CD4-positive, alpha-beta T cell treated with Interleukin-21 for 1 hour (primary cell): ENCODE data around the gene RERE.

Experiments
- DNase-seq: peaks from one replicate; pipeline ENCODE4 v3.0.0-alpha.2; 2020

RERE gene

GRCh38 chr1:8817412-8818324 lies at the start of gene RERE:
TSS of gene RERE (minus strand) at chr1:8817640.
- DNase-seq, result peak; percentile 97

DNA sequence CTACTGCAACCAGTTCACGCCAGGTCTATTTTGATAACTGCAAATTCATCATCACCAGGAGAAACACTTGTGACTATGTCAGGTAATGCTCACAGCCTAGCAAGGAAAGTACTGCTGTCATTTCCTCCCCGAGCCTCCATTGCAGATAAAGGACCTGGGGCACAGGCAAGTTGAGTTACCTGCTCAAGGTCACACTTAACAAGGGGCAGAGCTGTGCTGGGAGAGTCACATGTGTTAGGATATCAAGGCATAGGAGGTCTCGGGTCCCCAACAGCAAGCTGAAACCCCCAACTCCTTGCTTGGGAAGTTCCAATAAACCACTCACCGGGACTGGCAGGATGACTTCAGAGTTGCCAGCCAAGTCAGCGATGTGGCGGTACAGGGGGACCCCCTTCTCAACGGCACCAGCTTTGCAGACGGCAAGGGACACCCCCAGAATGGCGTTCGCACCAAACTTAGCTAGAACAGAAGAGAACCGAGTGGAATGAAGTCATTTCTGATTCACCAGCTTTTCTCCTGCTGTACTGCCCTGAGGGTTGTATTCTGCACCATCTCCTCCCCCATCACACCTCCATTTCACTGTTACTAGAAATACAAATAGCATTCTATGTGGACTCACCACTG lies 49.5 kb upstream of the RERE start:
- DNase-seq, result no peak

- DNase-seq, result no peak
These were observed 48.8 kb upstream of the RERE start for GRCh38 chr1:8866173-8866791.

DNA sequence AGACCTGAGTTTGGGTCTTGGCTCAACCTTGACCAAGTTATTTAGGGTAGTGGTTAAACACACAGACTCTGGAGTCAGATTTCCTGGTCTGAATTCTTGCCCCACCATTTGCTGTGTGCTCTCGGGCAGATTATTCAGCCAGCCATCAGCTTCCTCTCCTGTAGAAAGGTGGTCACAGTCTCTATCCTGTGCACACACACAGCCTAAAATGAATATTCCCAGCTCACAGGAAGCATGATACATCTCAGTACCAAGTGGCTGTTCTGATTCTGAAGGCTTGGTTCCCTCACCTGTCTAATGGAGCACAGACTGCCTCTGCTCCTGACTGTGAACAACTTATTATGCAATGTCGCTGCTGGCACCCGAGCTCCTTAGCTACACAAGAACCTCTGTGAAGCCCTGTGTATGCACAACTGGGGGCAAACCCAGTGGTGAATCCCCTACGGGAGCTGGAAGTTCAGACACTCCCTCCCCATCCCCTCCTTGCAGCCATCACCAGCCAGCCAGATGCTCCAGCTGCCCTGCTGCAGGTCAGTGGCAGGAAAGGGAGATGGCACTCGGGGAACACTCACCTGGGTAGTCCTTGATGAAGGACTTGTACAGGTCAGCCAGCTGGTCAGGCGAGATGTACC lies 47.4 kb upstream of the RERE start:
- no peak for DNase-seq

- no peak for DNase-seq
These were observed 46.4 kb upstream of the RERE start for GRCh38 chr1:8863794-8864233.

DNA sequence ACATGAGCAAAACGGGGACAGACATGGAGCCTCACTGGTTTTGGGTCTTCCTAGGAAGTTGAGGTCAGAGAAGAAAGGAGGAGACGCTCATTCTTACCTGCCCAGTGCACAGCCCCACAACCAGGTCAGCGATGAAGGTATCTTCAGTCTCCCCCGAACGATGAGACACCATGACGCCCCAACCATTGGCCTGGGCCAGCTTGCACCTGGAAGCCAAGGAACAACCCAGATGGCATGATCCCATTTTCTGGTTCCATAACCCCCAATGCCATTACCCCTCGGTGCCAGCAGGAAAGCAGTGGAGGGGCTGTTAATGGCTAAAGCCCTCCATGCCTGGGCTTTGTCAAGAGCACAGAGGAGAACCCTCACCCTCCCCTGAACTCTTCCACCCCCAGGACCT lies 45.7 kb upstream of the RERE start:
- DNase-seq, result no peak

- peak; percentile 59 for DNase-seq
These were observed 45.1 kb upstream of the RERE start for GRCh38 chr1:8862528-8862927.

GRCh38 chr1:8860738-8861516 lies 43.5 kb upstream of the RERE start:
- DNase-seq, result no peak

DNA sequence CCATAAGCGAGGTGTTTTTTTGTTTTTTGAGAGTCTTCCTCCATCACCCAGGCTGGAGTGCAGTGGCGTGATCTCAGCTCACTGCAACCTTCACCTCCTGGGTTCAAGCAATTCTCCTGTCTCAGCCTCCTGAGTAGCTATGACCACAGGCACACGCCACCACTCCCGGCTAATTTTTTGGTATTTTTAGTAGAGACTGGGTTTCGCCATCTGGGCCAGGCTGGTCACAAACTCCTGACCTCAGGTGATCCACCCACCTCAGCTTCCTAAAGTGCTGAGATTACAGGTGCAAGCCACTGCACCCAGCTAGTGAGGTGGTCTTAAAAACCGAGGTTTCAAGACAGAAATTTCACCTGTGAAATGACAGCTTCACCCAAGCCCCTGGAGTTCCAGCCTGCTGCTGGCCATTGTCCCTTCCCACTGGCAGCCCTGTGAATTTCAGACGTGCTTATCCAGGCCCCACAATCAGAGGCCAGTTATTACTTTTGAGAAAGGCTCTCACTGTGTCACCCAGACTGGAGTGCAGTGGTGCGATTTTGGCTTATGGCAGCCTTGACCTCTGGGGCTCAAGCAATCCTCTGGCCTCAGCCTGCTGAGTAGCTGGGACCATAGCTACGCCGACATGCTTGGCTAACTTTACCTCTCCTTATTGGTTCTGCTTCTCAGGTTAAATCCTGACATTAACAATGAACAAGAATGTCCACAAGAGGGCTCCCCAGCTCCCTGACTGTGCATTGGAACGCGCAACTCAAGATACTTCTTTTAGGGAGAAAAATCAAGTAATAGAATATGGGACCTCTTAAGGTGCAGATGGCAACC lies 41.7 kb upstream of the RERE start:
- DNase-seq, result peak; percentile 74

- DNase-seq, result no peak
These were observed 40.8 kb upstream of the RERE start for GRCh38 chr1:8858112-8858668.

- no peak for DNase-seq
These were observed 39.4 kb upstream of the RERE start for GRCh38 chr1:8856689-8857412.

DNA sequence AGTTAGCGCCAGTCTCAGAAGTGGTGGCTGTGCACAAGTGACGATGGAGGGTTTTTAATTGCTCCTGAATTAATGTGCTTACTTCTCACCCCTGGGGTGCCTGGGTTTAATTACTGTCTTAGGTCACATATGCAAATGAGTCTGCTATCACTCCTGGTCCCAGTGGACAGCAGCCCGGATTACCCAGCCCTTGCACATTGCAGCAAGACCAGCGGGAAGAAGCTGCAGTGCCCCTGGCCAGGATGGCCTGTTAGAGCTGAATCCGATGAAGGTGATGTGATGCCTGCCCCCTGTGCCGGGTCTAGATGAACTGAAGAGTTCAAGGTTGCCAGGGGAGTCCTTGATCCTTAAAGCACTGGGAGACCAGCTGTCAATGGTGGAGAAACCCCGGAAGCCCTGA lies 36.8 kb upstream of the RERE start:
- no peak for DNase-seq

- no peak for DNase-seq
These were observed 33.6 kb upstream of the RERE start for GRCh38 chr1:8851060-8851459.

- peak; percentile 69 for DNase-seq
These were observed 31.4 kb upstream of the RERE start for GRCh38 chr1:8848663-8849386.

DNA sequence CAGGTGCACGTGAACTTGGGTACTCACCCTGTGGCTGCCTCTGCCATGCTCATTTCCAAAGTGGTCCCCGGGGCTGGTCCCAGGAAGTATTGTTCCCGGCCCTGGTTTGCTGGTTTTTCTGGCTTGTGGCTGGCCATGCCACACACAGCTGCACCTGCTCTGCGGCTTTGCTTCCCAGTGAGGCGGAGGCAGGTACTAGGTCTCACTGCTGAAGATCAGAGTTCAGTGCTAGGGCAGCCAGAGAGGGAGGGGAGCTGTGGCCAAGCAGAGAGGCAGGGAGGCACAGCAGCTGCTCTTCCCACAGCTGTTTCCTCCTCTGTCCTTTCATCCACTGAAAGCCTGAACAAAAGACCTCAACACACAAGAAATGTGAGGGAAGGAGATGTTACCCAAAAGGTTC lies 30.6 kb upstream of the RERE start:
- no peak for DNase-seq

DNA sequence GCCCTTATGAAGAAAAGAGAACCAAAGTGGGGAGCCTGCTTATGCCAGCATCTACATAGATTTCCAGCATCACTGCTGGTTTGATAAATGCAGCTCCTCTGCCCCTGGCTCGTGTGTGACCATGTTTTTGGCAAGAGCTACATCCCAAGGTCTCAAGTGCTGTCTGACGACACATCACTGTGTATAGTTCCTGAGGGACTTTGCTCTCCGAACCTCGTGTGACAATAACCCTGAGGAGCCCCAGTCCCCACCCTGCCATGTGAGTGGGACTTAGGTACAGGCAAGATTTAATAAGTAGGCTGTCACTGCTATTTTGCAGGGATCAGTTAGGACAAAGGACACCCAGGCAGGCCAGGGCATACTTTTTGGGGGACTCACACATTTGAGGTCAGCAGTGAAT lies 28.8 kb upstream of the RERE start:
- DNase-seq, result no peak

- DNase-seq, result no peak
These were observed 28.0 kb upstream of the RERE start for GRCh38 chr1:8845104-8846097.

- DNase-seq, result no peak
These were observed 27.1 kb upstream of the RERE start for GRCh38 chr1:8844501-8845006.
